ENCODE results near the gene NUDT8.

The NUDT8 gene

GRCh38 chr11:67645521-67646461 is 16.1 kb upstream of the NUDT8 start:
- no peak for TF ChIP-seq CTCF (IDR thresholded peaks at IDR 0.05; ENCODE audit: control insufficient read depth, insufficient read depth, low read depth, low read length, missing control alignments)
- DNase-seq (ENCODE audit: low read depth): no peak
- no peak overlapping the region for H3K4me3 ChIP-seq (ENCODE audit: control insufficient read depth, low read depth, low read length)

GRCh38 chr11:67644472-67645418 is 15.0 kb upstream of the NUDT8 start:
- DNase-seq (ENCODE audit: low read depth): no peak
- no peak for TF ChIP-seq CTCF (IDR thresholded peaks at IDR 0.05; ENCODE audit: control insufficient read depth, insufficient read depth, low read depth, low read length, missing control alignments)
- no peak overlapping the region for H3K4me3 ChIP-seq (ENCODE audit: control insufficient read depth, low read depth, low read length)

GRCh38 chr11:67644042-67644441 is 14.3 kb upstream of the NUDT8 start:
- no peak for TF ChIP-seq CTCF (IDR thresholded peaks at IDR 0.05; ENCODE audit: control insufficient read depth, insufficient read depth, low read depth, low read length, missing control alignments)
- DNase-seq (ENCODE audit: low read depth): no peak
- H3K4me3 ChIP-seq (ENCODE audit: control insufficient read depth, low read depth, low read length): no peak overlapping the region

- DNase-seq (ENCODE audit: low read depth): no peak
- no peak overlapping the region for H3K4me3 ChIP-seq (ENCODE audit: control insufficient read depth, low read depth, low read length)
- no peak for TF ChIP-seq CTCF (IDR thresholded peaks at IDR 0.05; ENCODE audit: control insufficient read depth, insufficient read depth, low read depth, low read length, missing control alignments)
Observed at GRCh38 chr11:67642173-67643120, 12.7 kb upstream of the NUDT8 start.

GRCh38 chr11:67641338-67642172 is 11.8 kb upstream of the NUDT8 start:
- no peak overlapping the region for H3K4me3 ChIP-seq (ENCODE audit: control insufficient read depth, low read depth, low read length)
- TF ChIP-seq CTCF (IDR thresholded peaks at IDR 0.05; ENCODE audit: control insufficient read depth, insufficient read depth, low read depth, low read length, missing control alignments): no peak
- no peak for DNase-seq (ENCODE audit: low read depth)

Measured in AG09309 (cell line).